Measurements from ENCODE around the gene SPAG7.

Gene SPAG7

DNA sequence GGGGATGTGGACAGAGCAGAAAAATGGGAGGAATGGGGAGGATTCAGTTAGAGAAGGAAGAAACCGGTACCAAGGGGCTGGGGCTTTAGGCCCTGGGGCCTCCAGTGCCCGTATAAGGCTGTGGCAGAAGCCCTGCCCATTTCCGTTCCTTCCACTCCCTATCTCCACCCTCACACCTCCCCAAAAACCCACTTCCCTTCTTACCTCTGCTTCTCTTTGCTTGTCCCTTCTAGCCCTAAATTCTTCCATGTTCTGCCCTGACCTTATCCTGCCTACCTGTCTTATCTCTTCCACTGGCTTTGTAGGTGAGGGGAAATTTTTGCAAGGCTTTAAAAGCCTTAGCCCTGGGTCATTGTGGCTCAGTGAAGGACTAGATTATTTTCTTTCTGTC, 23.5 kb downstream of the SPAG7 start (continued):
- TF ChIP-seq ZNF558 (tag by site-specific recombination; IDR thresholded peaks at IDR 0.05) (no peak), ZNF394 (tag by site-specific recombination; IDR thresholded peaks at IDR 0.05; ENCODE audit: borderline replicate concordance) (no peak), ZNF184 (tag by site-specific recombination; IDR thresholded peaks at IDR 0.05) (no peak), ZNF426 (tag by site-specific recombination; IDR thresholded peaks at IDR 0.05) (no peak), ZNF707 (tag by site-specific recombination; IDR thresholded peaks at IDR 0.05) (no peak), ZNF302 (tag by site-specific recombination; IDR thresholded peaks at IDR 0.05; ENCODE audit: low read depth) (no peak), ZNF658 (tag by site-specific recombination; IDR thresholded peaks at IDR 0.05) (no peak), SP3 (tag by site-specific recombination; IDR thresholded peaks at IDR 0.05) (peak; percentile 46; the same call in 1 of the 2 replicates), OSR2 (tag by site-specific recombination; IDR thresholded peaks at IDR 0.05) (no peak), ZNF169 (tag by site-specific recombination; IDR thresholded peaks at IDR 0.05) (no peak), ZNF600 (tag by site-specific recombination; IDR thresholded peaks at IDR 0.05) (peak; percentile 48)
- TF ChIP-seq, protein P1, sequence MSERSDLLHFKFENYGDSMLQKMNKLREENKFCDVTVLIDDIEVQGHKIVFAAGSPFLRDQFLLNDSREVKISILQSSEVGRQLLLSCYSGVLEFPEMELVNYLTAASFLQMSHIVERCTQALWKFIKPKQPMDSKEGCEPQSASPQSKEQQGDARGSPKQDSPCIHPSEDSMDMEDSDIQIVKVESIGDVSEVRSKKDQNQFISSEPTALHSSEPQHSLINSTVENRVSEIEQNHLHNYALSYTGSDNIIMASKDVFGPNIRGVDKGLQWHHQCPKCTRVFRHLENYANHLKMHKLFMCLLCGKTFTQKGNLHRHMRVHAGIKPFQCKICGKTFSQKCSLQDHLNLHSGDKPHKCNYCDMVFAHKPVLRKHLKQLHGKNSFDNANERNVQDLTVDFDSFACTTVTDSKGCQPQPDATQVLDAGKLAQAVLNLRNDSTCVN (tag by site-specific recombination; optimal IDR thresholded peaks at IDR 0.05) = no peak
- TF ChIP-seq, protein P2, sequence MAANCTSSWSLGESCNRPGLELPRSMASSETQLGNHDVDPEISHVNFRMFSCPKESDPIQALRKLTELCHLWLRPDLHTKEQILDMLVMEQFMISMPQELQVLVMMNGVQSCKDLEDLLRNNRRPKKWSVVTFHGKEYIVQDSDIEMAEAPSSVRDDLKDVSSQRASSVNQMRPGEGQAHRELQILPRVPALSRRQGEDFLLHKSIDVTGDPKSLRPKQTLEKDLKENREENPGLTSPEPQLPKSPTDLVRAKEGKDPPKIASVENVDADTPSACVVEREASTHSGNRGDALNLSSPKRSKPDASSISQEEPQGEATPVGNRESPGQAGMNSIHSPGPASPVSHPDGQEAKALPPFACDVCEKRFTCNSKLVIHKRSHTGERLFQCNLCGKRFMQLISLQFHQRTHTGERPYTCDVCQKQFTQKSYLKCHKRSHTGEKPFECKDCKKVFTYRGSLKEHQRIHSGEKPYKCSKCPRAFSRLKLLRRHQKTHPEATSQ (tag by site-specific recombination; IDR thresholded peaks at IDR 0.05) = no peak

GRCh38 chr17:4942760-4943508, 24.7 kb downstream of the SPAG7 start:
- H3K27ac ChIP-seq (ENCODE audit: extremely low read depth, low read depth, low read length) = peak overlapping the region; percentile 14; the same call in 1 of the 2 replicates
- ChIA-PET CTCF (interaction anchor here (1.1 to 1.2 kb wide), 2 partner anchors 33 to 45 kb away, joined by 4 to 7 read pairs; partner anchors contain the start of gene CAMTA2), POLR2A (interaction anchor here (0.7 to 17.9 kb wide), 5 partner anchors 10 to 60 kb away, joined by 3 to 358 read pairs (median 5); partner anchors contain the start of genes GP1BA, INCA1, KIF1C and SPAG7)
- H3K4me1 ChIP-seq (ENCODE audit: control insufficient read depth, insufficient read depth, low read length) = peaks cover 21% of the 10 kb centered on the region
- TF ChIP-seq ZNF366 (tag by site-specific recombination; conservative IDR thresholded peaks at IDR 0.05) (0 out of 2 replicates have a peak, but pooled peaks have one; percentile 31), KLF10 (tag by site-specific recombination; IDR thresholded peaks at IDR 0.05) (no peak), ZNF670 (tag by site-specific recombination; IDR thresholded peaks at IDR 0.05; ENCODE audit: low read depth) (no peak), ZNF416 (tag by site-specific recombination; IDR thresholded peaks at IDR 0.05) (no peak), ZNF2 (tag by site-specific recombination; IDR thresholded peaks at IDR 0.05) (no peak), TCF7L2 (IDR thresholded peaks at IDR 0.05; ENCODE audit: borderline replicate concordance, low read depth, low read length) (no peak), IKZF3 (tag by site-specific recombination; IDR thresholded peaks at IDR 0.05) (0 out of 2 replicates have a peak, but pooled peaks have one; percentile 33), ZNF292 (tag by site-specific recombination; IDR thresholded peaks at IDR 0.05; ENCODE audit: borderline replicate concordance, low read depth) (no peak), ZNF221 (tag by site-specific recombination; IDR thresholded peaks at IDR 0.05; ENCODE audit: borderline replicate concordance) (no peak), ZNF747 (tag by site-specific recombination; IDR thresholded peaks at IDR 0.05) (no peak), WT1 (tag by site-specific recombination; IDR thresholded peaks at IDR 0.05) (no peak), ZNF266 (tag by site-specific recombination; IDR thresholded peaks at IDR 0.05; ENCODE audit: low read depth) (no peak), ZNF76 (tag by site-specific recombination; IDR thresholded peaks at IDR 0.05; ENCODE audit: borderline replicate concordance, low read depth) (0 out of 2 replicates have a peak, but pooled peaks have one; percentile 33), SP3 (tag by site-specific recombination; IDR thresholded peaks at IDR 0.05) (no peak), OSR2 (tag by site-specific recombination; IDR thresholded peaks at IDR 0.05) (no peak), KLF1 (tag by site-specific recombination; IDR thresholded peaks at IDR 0.05) (no peak), GLIS1 (tag by site-specific recombination; IDR thresholded peaks at IDR 0.05) (no peak), ZNF768 (tag by site-specific recombination; IDR thresholded peaks at IDR 0.05) (no peak)
- TF ChIP-seq, protein P3, sequence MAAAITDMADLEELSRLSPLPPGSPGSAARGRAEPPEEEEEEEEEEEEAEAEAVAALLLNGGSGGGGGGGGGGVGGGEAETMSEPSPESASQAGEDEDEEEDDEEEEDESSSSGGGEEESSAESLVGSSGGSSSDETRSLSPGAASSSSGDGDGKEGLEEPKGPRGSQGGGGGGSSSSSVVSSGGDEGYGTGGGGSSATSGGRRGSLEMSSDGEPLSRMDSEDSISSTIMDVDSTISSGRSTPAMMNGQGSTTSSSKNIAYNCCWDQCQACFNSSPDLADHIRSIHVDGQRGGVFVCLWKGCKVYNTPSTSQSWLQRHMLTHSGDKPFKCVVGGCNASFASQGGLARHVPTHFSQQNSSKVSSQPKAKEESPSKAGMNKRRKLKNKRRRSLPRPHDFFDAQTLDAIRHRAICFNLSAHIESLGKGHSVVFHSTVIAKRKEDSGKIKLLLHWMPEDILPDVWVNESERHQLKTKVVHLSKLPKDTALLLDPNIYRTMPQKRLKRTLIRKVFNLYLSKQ (tag by site-specific recombination; IDR thresholded peaks at IDR 0.05; ENCODE audit: borderline replicate concordance) = no peak
- H3K4me3 ChIP-seq (ENCODE audit: low read depth, low read length) = no peak overlapping the region
- peaks cover 38 to 70% of the 10 kb centered on the region in 2 experiments for H3K36me3 ChIP-seq (ENCODE audit: control insufficient read depth in 2 of 2, insufficient read depth in 1 of 2, low read length in 2 of 2)
- no peaks in the 10 kb centered on the region for H3K9me3 ChIP-seq (ENCODE audit: control insufficient read depth, insufficient read depth, low read depth, low read length)
